Endodermal cell (in vitro differentiated cells): ENCODE results near the gene NAGLU. TPM values are rescaled to one million over a fixed set of nuclear protein-coding genes. Genes with fewer than 3 reads are reported as not detected.
A peak's percentile ranks its signal among the peaks of the same experiment; 100 is the strongest.

Experiments
- DNase-seq: peaks from one replicate; pipeline ENCODE4 v3.0.0-alpha.2; 2017
- H3K27ac ChIP-seq: 2 replicates; pipeline ENCODE4 v1.5.1; 2013; ENCODE audit warnings: mild to moderate bottlenecking, low read depth, low read length, moderate library complexity
- H3K27me3 ChIP-seq: 2 replicates; pipeline ENCODE4 v1.6.1; 2013; ENCODE audit warnings: mild to moderate bottlenecking, low read length, moderate library complexity; ENCODE audit not compliant: insufficient read depth, control insufficient read depth, poor library complexity, severe bottlenecking
- H3K36me3 ChIP-seq: 2 replicates; pipeline ENCODE4 v1.7.0; 2013; ENCODE audit warnings: mild to moderate bottlenecking, low read length, moderate library complexity; ENCODE audit not compliant: control insufficient read depth, insufficient read depth
- H3K4me1 ChIP-seq: one replicate; pipeline ENCODE4 v1.7.0; 2013; ENCODE audit warnings: low read length; ENCODE audit not compliant: control insufficient read depth, insufficient read depth
- H3K4me3 ChIP-seq: 2 replicates; pipeline ENCODE4 v1.5.1; 2013; ENCODE audit warnings: mild to moderate bottlenecking, low read length, moderate library complexity
- H3K9ac ChIP-seq: 2 replicates; pipeline ENCODE4 v1.6.1; 2013; ENCODE audit warnings: mild to moderate bottlenecking, low read length, moderate library complexity; ENCODE audit not compliant: poor library complexity, severe bottlenecking; ENCODE audit errors: extremely low read depth
- H3K9me3 ChIP-seq: 2 replicates; pipeline ENCODE4 v1.6.1; 2013; ENCODE audit warnings: mild to moderate bottlenecking, low read length, moderate library complexity; ENCODE audit not compliant: control insufficient read depth
- H3K27ac Mint-ChIP-seq: 2 replicates; pipeline ENCODE4 v1.8.0; 2020; ENCODE audit warnings: mixed read lengths
- H3K27me3 Mint-ChIP-seq: 2 replicates; pipeline ENCODE4 v1.8.0; 2021; ENCODE audit warnings: mild to moderate bottlenecking, mixed read lengths; ENCODE audit not compliant: insufficient read depth
- H3K36me3 Mint-ChIP-seq: 2 replicates; pipeline ENCODE4 v1.8.0; 2020; ENCODE audit warnings: low read depth, mixed read lengths
- H3K4me1 Mint-ChIP-seq: 2 replicates; pipeline ENCODE4 v1.8.0; 2020; ENCODE audit warnings: mixed read lengths
- H3K4me3 Mint-ChIP-seq: 2 replicates; pipeline ENCODE4 v1.8.0; 2020; ENCODE audit warnings: mild to moderate bottlenecking, moderate library complexity, mixed read lengths
- H3K9me3 Mint-ChIP-seq: 2 replicates; pipeline ENCODE4 v1.8.0; 2020; ENCODE audit warnings: mild to moderate bottlenecking, mixed read lengths
- CTCF ChIP-seq: fragments of 200-600 bp; sonication (generic); conservative IDR thresholded peaks from 2 replicates; pipeline ENCODE4 v1.5.0; 2021; ENCODE audit warnings: antibody characterized with exemption, mild to moderate bottlenecking
- WGBS, 2 experiments: methylation state at CpG; one replicate each; pipeline versions ENCODE4 v1.1.5 to v1.1.7; 2013; ENCODE audit warnings: missing lambda C conversion rate in 2 of 2, mixed read lengths in 1 of 2; ENCODE audit not compliant: insufficient coverage in 1 of 2, insufficient read length in 1 of 2; 5-methylcytosine and 5-hydroxymethylcytosine counted together
- long read RNA-seq, 4 experiments: library from polyadenylated mRNA in 2 of 4; library from RNA in 1 of 4; library from capped mRNA in 1 of 4; stranded (forward) in 3 of 4; unstranded in 1 of 4; transcript quantifications; one replicate each; pipeline ENCODE4 v2.0.0, GENCODE V29; 2020 to 2021; ENCODE audit warnings: inconsistent platforms in 1 of 4
- polyA plus RNA-seq, 2 experiments: library from polyadenylated mRNA; stranded (reverse); fragments of 50-300 nt; gene quantifications; one replicate each; pipeline ENCODE4 v1.2.3, GENCODE V29; 2013
- total RNA-seq, 2 donors: library from RNA; stranded (reverse); fragmentation: NEBNext Ultra II Directional in 1 of 2; extraction: Animal tissue kit (Norgen Biotek cat#: 25700) in 1 of 2; gene quantifications; 2 replicates in 1 of 2; 3 replicates in 1 of 2; pipeline ENCODE4 v1.2.1, GENCODE V29; 2021

The NAGLU gene
- 10 to 100 TPM; 29.1 to 31.5 TPM for total RNA-seq
- polyA plus RNA-seq (2013, experiment 1 of 2), result 15.7 TPM
- 13.6 TPM for polyA plus RNA-seq (2013, experiment 2 of 2)
- long read RNA-seq, experiment 1, transcript NAGLU-201 (6 exons, 2,544 nt), result major isoform, 8 of 15 reads
- long read RNA-seq, experiment 1, partial matches to known transcripts, result 6 of 15 reads
- long read RNA-seq, experiment 1, other reads (novel, unspliced or antisense), result 1 of 15 reads
- long read RNA-seq, experiment 2, transcript NAGLU-201 (6 exons, 2,544 nt), result major isoform, 24 of 54 reads
- long read RNA-seq, experiment 2, partial matches to known transcripts, result 11 of 54 reads
- long read RNA-seq, experiment 2, other reads (novel, unspliced or antisense), result 17 of 54 reads
- long read RNA-seq, experiment 3, partial matches to known transcripts, result 3 of 10 reads
- long read RNA-seq, experiment 3, other reads (novel, unspliced or antisense), result 5 of 10 reads
- long read RNA-seq, experiment 4, partial matches to known transcripts, result 2 of 2 reads
- long read RNA-seq, experiment 4, other reads (novel, unspliced or antisense), result 0 of 2 reads

DNA sequence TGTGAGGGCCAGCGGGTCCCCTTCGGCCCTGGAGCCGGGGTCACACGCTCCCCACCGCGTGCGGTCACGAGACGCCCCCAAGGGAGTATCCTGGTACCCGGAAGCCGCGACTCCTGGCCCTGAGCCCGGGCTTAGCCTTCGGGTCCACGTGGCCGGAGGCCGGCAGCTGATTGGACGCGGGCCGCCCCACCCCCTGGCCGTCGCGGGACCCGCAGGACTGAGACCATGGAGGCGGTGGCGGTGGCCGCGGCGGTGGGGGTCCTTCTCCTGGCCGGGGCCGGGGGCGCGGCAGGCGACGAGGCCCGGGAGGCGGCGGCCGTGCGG, at the start of gene NAGLU:
Gene NAGLU (plus strand): TSS at position 194 of the 324 bp plus-strand sequence. CDS start 32 bp downstream, at position 226.
- H3K27ac ChIP-seq, result no peak within 1 kb of the TSS
- peak; percentile 97 for DNase-seq
- H3K4me1 ChIP-seq, result peaks cover 8% of the 10 kb centered on the region
- peak within 1 kb of the TSS; percentile 93 for H3K4me3 ChIP-seq
- Mint-ChIP-seq H3K4me1 (peaks cover 13% of the 10 kb centered on the region), H3K36me3 (peaks cover 17% of the 10 kb centered on the region), H3K27me3 (no peaks in the 10 kb centered on the region), H3K27ac (peak within 1 kb of the TSS; percentile 58), H3K9me3 (no peaks in the 10 kb centered on the region), H3K4me3 (peak within 1 kb of the TSS; percentile 73)
- peak within 1 kb of the TSS; percentile 62 for H3K9ac ChIP-seq
- H3K27me3 ChIP-seq, result no peaks in the 10 kb centered on the region
- 0 to 1% methylated on average over 7 to 40 of the region's 40 CpGs for WGBS, 2 experiments
- H3K9me3 ChIP-seq, result no peaks in the 10 kb centered on the region
- TF ChIP-seq CTCF, result no peak
- peaks cover 6% of the 10 kb centered on the region for H3K36me3 ChIP-seq

DNA sequence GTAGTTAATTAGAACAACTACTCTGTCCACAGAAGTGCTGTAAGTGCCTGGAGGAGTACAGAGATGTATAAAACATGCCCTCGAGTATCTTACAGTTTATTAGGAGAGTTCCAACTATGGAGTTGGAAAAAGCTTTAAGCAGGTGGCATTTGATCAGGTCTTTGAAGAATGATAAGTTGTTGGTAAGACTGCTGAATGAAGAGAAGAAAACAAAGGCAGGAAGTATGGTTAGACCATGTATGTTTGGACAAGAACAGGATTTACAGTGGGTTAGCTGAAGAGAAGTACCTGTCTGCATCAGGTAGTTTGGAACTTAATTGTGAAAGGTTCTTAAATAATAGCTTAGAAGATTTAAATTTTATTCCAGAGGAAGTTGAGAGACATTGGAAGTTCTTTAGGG, 48.0 kb upstream of the NAGLU start:
- H3K27ac ChIP-seq, result no peak overlapping the region
- Mint-ChIP-seq H3K4me1 (no peaks in the 10 kb centered on the region), H3K36me3 (peaks cover 64% of the 10 kb centered on the region), H3K27ac (no peak overlapping the region), H3K9me3 (no peaks in the 10 kb centered on the region), H3K4me3 (no peak overlapping the region), H3K27me3 (no peaks in the 10 kb centered on the region)
- TF ChIP-seq CTCF, result no peak
- H3K27me3 ChIP-seq, result no peaks in the 10 kb centered on the region
- H3K4me1 ChIP-seq, result no peaks in the 10 kb centered on the region
- H3K9me3 ChIP-seq, result no peaks in the 10 kb centered on the region
- no peak for DNase-seq
- H3K36me3 ChIP-seq, result peaks cover 69% of the 10 kb centered on the region
- H3K4me3 ChIP-seq, result no peak overlapping the region
- H3K9ac ChIP-seq, result no peak overlapping the region
- WGBS, 2 experiments, result 89 to 100% methylated on average over 1 of the region's 1 CpG

DNA sequence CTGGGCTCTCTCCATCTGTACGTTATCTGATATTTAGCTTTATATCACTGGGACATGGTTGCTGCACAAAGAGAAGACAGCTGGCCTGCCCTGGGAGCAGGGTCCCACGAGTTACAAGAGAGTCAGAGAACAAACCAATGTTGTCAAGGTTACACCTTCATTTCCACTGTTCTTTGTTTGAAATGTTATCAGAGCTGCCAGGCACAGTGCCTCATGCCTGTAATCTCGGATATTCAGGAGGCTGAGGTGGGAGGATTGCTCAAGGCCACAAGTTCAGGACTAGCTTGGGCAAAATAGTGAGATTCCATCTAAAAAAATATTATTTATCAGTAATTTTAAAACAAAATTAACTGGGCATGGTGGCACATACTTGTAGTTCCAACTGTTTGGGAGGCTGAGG, 42.7 kb upstream of the NAGLU start:
- Histone ChIP-seq H3K4me3 (no peak overlapping the region), H3K27ac (no peak overlapping the region), H3K27me3 (no peaks in the 10 kb centered on the region), H3K4me1 (no peaks in the 10 kb centered on the region), H3K36me3 (peaks cover 63% of the 10 kb centered on the region), H3K9me3 (no peaks in the 10 kb centered on the region), H3K9ac (no peak overlapping the region)
- Mint-ChIP-seq H3K27ac (no peak overlapping the region), H3K4me1 (no peaks in the 10 kb centered on the region), H3K4me3 (no peak overlapping the region), H3K9me3 (no peaks in the 10 kb centered on the region), H3K36me3 (peaks cover 67% of the 10 kb centered on the region), H3K27me3 (no peaks in the 10 kb centered on the region)
- peak; percentile 33 for DNase-seq
- WGBS, 2 experiments, result 94 to 100% methylated on average over 1 to 3 of the region's 3 CpGs
- no peak for TF ChIP-seq CTCF
